ENCODE data around the gene EPB41L4B. TPM values are rescaled to one million over a fixed set of nuclear protein-coding genes. Genes with fewer than 3 reads are reported as not detected.

EPB41L4B gene
- total and polyA plus RNA-seq, 4 donors: 6.0 to 14.5 (median 12.2) TPM

DNA sequence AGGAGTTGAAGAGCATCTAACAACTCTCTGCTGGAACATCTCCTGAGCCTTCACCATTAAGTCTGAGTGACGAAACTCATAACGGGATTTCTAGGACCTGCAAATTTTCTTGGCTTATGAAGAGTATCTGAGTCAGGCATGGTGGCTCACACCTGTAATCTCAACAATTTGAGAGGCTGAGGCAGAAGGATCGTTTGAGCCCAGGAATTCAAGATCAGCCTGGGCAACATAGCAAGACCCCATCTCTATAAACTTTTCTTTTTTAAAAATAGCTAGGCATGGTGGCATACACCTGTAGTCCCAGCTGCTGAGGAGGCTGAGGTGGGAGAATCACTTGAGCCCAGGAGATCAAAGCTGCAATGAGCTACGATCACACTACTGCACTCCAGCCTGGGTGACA, 48.8 kb downstream of the EPB41L4B start:
- WGBS, 2 donors: 96 to 98% methylated on average over 4 of the region's 4 CpGs
- no peaks in the 10 kb centered on the region for H3K4me1 ChIP-seq (ENCODE audit: control insufficient read depth in 5 of 5, insufficient read depth in 5 of 5, low read length in 5 of 5)

DNA sequence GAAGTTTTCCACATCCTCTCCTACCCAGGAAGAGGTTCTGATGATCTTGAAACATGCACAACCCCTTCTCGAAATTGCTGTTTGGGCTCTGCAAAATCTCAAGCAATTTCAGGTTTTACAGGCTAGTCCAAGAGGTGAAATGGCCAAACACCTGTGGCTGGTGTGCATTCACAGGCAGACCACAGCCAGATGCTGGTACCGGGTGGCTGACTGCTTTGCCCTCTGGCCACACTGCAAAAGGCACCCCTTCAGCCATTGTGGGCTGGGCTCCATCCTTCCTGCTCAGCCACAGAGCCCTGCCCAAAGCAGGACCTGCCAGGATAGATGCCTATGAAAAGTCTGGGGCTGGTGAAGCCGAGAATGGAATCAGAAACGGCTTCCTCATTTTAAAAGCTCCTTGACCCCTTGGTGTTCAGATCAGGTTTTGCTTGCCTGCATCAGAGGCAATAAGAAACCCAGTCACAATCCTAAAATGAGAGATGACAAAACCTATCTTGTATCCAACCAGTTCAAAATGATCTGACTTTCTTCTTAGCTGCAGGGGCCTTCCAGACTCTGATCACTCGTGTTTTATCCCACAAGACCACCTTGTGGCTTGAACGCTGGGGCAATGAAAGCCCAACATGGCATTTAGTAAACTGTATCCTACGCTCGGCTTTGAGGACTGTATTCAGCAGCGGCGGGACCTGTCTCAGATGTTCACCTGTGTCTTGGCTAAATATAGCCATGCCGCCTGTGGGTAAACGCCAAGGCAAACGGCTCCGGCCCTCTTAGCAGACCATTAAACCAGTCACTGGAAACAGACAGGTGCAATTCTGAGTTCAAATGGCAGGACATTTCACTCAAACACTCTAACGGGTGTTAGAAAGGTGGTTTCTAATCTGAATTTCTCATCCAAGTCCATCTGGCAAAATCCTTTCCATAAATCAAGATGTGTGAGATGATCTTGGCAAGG, 49.6 kb downstream of the EPB41L4B start:
- Histone ChIP-seq H3K9me3 (ENCODE audit: control insufficient read depth in 4 of 4, insufficient read depth in 3 of 4, low read length in 3 of 4) (peaks cover 0 to 2% (median 0%) of the 10 kb centered on the region in 4 donors), H3K4me3 (no peak overlapping the region), H3K9ac (ENCODE audit: insufficient read depth in 1 of 2, low read length in 2 of 2) (no peak overlapping the region), H3K36me3 (ENCODE audit: control insufficient read depth in 4 of 4, insufficient read depth in 4 of 4, low read length in 4 of 4) (no peaks in the 10 kb centered on the region), H3K4me1 (ENCODE audit: control insufficient read depth in 5 of 5, insufficient read depth in 5 of 5, low read length in 5 of 5) (no peaks in the 10 kb centered on the region), H3K27ac (ENCODE audit: low read depth in 1 of 2, low read length in 1 of 2) (no peak overlapping the region), H3K27me3 (ENCODE audit: control insufficient read depth in 3 of 3, insufficient read depth in 3 of 3, low read length in 2 of 3) (no peaks in the 10 kb centered on the region)
- ATAC-seq (ENCODE audit: insufficient read depth, low FRiP score) (no peak), DNase-seq (no peak)
- TF ChIP-seq, protein P1, sequence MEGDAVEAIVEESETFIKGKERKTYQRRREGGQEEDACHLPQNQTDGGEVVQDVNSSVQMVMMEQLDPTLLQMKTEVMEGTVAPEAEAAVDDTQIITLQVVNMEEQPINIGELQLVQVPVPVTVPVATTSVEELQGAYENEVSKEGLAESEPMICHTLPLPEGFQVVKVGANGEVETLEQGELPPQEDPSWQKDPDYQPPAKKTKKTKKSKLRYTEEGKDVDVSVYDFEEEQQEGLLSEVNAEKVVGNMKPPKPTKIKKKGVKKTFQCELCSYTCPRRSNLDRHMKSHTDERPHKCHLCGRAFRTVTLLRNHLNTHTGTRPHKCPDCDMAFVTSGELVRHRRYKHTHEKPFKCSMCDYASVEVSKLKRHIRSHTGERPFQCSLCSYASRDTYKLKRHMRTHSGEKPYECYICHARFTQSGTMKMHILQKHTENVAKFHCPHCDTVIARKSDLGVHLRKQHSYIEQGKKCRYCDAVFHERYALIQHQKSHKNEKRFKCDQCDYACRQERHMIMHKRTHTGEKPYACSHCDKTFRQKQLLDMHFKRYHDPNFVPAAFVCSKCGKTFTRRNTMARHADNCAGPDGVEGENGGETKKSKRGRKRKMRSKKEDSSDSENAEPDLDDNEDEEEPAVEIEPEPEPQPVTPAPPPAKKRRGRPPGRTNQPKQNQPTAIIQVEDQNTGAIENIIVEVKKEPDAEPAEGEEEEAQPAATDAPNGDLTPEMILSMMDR (IDR thresholded peaks at IDR 0.05; ENCODE audit: control extremely low read depth, extremely low read depth): no peak
- 90% methylated on average over 15 of the region's 15 CpGs for WGBS, 2 donors

More for the DNA sequence above, 48.8 kb downstream of the EPB41L4B start:
- no peak overlapping the region for H3K4me3 ChIP-seq
- TF ChIP-seq, protein P1 (IDR thresholded peaks at IDR 0.05; ENCODE audit: control extremely low read depth, extremely low read depth): no peak
- no peaks in the 10 kb centered on the region for H3K27me3 ChIP-seq (ENCODE audit: control insufficient read depth in 3 of 3, insufficient read depth in 3 of 3, low read length in 2 of 3)
- H3K9ac ChIP-seq (ENCODE audit: insufficient read depth in 1 of 2, low read length in 2 of 2): no peak overlapping the region
- no peaks in the 10 kb centered on the region for H3K36me3 ChIP-seq (ENCODE audit: control insufficient read depth in 4 of 4, insufficient read depth in 4 of 4, low read length in 4 of 4)
- DNase-seq (no peak), ATAC-seq (ENCODE audit: insufficient read depth, low FRiP score) (no peak)
- no peak overlapping the region for H3K27ac ChIP-seq (ENCODE audit: low read depth in 1 of 2, low read length in 1 of 2)
- H3K9me3 ChIP-seq (ENCODE audit: control insufficient read depth in 4 of 4, insufficient read depth in 3 of 4, low read length in 3 of 4): peaks cover 0 to 2% (median 0%) of the 10 kb centered on the region in 4 donors

GRCh38 chr9:109270441-109270840, 50.4 kb downstream of the EPB41L4B start:
- Histone ChIP-seq H3K4me3 (no peak overlapping the region), H3K9me3 (ENCODE audit: control insufficient read depth in 4 of 4, insufficient read depth in 3 of 4, low read length in 3 of 4) (peaks cover 0 to 2% (median 0%) of the 10 kb centered on the region in 4 donors), H3K27ac (ENCODE audit: low read depth in 1 of 2, low read length in 1 of 2) (no peak overlapping the region), H3K36me3 (ENCODE audit: control insufficient read depth in 4 of 4, insufficient read depth in 4 of 4, low read length in 4 of 4) (no peaks in the 10 kb centered on the region), H3K4me1 (ENCODE audit: control insufficient read depth in 5 of 5, insufficient read depth in 5 of 5, low read length in 5 of 5) (peaks cover 0 to 5% (median 0%) of the 10 kb centered on the region in 5 donors), H3K9ac (ENCODE audit: insufficient read depth in 1 of 2, low read length in 2 of 2) (no peak overlapping the region), H3K27me3 (ENCODE audit: control insufficient read depth in 3 of 3, insufficient read depth in 3 of 3, low read length in 2 of 3) (no peaks in the 10 kb centered on the region)
- DNase-seq (no peak), ATAC-seq (ENCODE audit: insufficient read depth, low FRiP score) (no peak)
- TF ChIP-seq, protein P1 (IDR thresholded peaks at IDR 0.05; ENCODE audit: control extremely low read depth, extremely low read depth): no peak

Data from lung (tissue), 12 donors.